ENCODE measurements around the gene CFAP157. TPM values are rescaled to one million over a fixed set of nuclear protein-coding genes. Genes with fewer than 3 reads are reported as not detected.

CFAP157 gene
- total and polyA plus RNA-seq, 2 donors (not counting 3 experiments of a cell fraction or from before 2014, with no cell fraction given): 0.03 TPM; not detected in 1

DNA sequence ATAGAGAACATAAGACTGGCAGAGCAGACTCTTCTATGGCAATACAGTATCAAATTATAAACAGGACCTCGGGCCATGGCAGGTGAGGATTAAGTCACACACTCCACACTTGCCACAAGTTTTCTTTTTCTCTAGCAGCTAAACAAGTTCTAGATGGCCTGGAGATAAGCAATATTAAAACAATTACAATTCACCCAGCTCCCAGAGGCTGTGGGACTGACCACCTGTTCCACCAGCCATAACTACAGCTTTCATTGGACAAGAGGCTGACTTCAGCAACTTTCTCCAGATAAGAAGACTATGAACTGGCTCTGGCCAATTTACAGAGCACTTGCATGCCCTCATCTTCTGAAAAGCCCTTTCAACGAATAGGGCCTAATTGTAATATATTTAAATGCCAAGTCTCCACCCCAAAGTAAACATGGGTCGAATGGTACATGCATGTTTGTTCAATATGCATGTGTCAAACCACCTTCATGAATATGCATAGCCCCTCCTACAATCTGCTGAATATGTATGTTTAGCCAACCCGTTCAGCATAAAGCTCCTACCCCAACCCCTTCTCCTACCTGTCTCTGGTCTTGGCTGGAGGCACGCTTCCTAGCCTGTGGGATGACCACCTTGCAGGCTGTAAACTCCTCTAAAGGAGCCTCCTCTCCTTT, 6.1 kb upstream of the CFAP157 start:
- Histone ChIP-seq H3K9ac (replicated peaks; ENCODE audit: extremely low read depth, insufficient read depth, low read length) (no peak overlapping the region), H3K4me2 (ENCODE audit: insufficient read depth, low read length) (no peak overlapping the region), H3K9me1 (replicated peaks; ENCODE audit: control insufficient read depth, extremely low read depth, insufficient read depth, low read length) (no peaks in the 10 kb centered on the region), H3K4me3 (replicated peaks in 1 of 3; ENCODE audit: insufficient read depth in 1 of 3, low read depth in 1 of 3, low read length in 3 of 3) (no peak overlapping the region), H3K27me3 (ENCODE audit: control insufficient read depth in 2 of 2, insufficient read depth in 2 of 2, low read length in 2 of 2) (no peaks in the 10 kb centered on the region), H3K4me1 (ENCODE audit: control insufficient read depth, extremely low read depth, insufficient read depth, low read length) (no peaks in the 10 kb centered on the region), H4K20me1 (replicated peaks; ENCODE audit: control insufficient read depth, extremely low read depth, insufficient read depth, low read length) (no peaks in the 10 kb centered on the region), H3K36me3 (ENCODE audit: control insufficient read depth in 2 of 2, extremely low read depth in 1 of 2, insufficient read depth in 2 of 2, low read length in 2 of 2) (no peaks in the 10 kb centered on the region), H3K27ac (ENCODE audit: insufficient read depth, low read depth, low read length) (no peak overlapping the region), H3K79me2 (ENCODE audit: control insufficient read depth, insufficient read depth, low read length) (no peaks in the 10 kb centered on the region), H3K9me3 (replicated peaks; ENCODE audit: control insufficient read depth, insufficient read depth, low read length) (no peaks in the 10 kb centered on the region), H2AFZ (ENCODE audit: low read depth, low read length) (no peak overlapping the region)
- CTCF ChIA-PET: interaction anchor here (1.0 kb wide), 1 partner anchor 175 kb away, joined by 3 read pairs; no protein-coding TSS in a partner anchor
- BruUV-seq (replicated peaks): no TSS peak
- dilution Hi-C loops (cut with MboI; ENCODE audit: extremely low pct_ligation_motif_present, low sequenced_read_pairs) (no loop called here), intact Hi-C loops (cut with micrococcal nuclease) (no loop called here)
- DNase-seq (ENCODE audit: low read depth, low spot score) (no peak), FAIRE-seq (no peak)
- no peak for TF ChIP-seq EZH2 (IDR thresholded peaks at IDR 0.05; ENCODE audit: borderline replicate concordance, low read depth, low read length, severe bottlenecking)
- TF ChIP-seq JUN (IDR thresholded peaks at IDR 0.05; ENCODE audit: borderline replicate concordance, insufficient read depth, insufficient read length, low read depth): no peak
- no peak for TF ChIP-seq MYC (IDR thresholded peaks at IDR 0.05; ENCODE audit: low read depth, low read length)
- no peak for TF ChIP-seq GATA2 (IDR thresholded peaks at IDR 0.05; ENCODE audit: insufficient read depth, insufficient read length, low read depth, low read length)
- TF ChIP-seq POLR2A (IDR thresholded peaks at IDR 0.05; ENCODE audit: low read depth, low read length): no peak
- POLR2A ChIA-PET: interaction anchor here (0.6 kb wide), 1 partner anchor 39 kb away, joined by 3 read pairs; no protein-coding TSS in a partner anchor

DNA sequence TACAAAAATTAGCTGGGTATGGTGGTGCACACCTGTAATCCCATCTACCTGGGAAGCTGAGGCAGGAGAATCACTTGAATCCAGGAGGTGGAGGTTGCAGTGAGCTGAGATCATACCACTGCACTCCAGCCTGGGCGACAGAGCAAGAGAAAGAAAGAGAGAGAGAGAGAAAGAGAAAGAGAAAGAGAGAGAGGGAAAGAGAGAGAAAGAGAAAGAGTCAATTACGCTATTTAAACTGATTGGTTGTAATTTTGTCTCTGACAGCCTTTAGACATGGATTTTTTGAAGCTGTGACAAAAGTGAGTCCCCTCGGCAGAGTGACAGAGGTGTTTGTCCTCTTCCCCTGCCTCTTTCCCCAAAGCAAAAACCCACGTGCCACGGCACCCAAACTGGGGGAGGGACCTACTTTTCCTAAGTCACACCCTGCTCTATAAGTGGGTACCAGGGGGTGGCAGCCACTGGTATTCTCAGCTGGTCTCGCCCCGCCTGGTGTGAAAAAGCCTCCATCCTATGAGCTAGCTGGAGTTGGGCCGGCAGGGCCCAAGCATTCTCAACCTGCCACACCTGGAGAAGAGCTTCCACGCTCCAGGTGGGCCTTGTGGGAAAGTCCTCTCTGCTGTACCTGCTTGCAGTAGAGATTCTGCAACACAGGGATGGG, 3.4 kb upstream of the CFAP157 start:
- no peak overlapping the region for H2AFZ ChIP-seq (ENCODE audit: low read depth, low read length)
- H3K4me2 ChIP-seq (ENCODE audit: insufficient read depth, low read length): no peak overlapping the region
- intact Hi-C loops (cut with micrococcal nuclease) (no loop called here), dilution Hi-C loops (cut with MboI; ENCODE audit: extremely low pct_ligation_motif_present, low sequenced_read_pairs) (no loop called here)
- ChIA-PET CTCF (interaction anchor here (0.8 to 0.9 kb wide), 2 partner anchors 12 to 31 kb away, joined by 3 read pairs; partner anchors contain the start of genes PTRH1 and TOR2A), POLR2A (no interaction called here)
- H4K20me1 ChIP-seq (replicated peaks; ENCODE audit: control insufficient read depth, extremely low read depth, insufficient read depth, low read length): no peaks in the 10 kb centered on the region
- no peaks in the 10 kb centered on the region for H3K27me3 ChIP-seq (ENCODE audit: control insufficient read depth in 2 of 2, insufficient read depth in 2 of 2, low read length in 2 of 2)
- no peak for FAIRE-seq
- H3K4me1 ChIP-seq (ENCODE audit: control insufficient read depth, extremely low read depth, insufficient read depth, low read length): no peaks in the 10 kb centered on the region
- H3K9me3 ChIP-seq (replicated peaks; ENCODE audit: control insufficient read depth, insufficient read depth, low read length): no peaks in the 10 kb centered on the region
- no peak for TF ChIP-seq GATA2 (IDR thresholded peaks at IDR 0.05; ENCODE audit: insufficient read depth, insufficient read length, low read depth, low read length)
- TF ChIP-seq, protein P1, sequence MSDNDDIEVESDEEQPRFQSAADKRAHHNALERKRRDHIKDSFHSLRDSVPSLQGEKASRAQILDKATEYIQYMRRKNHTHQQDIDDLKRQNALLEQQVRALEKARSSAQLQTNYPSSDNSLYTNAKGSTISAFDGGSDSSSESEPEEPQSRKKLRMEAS (IDR thresholded peaks at IDR 0.05; ENCODE audit: insufficient read depth, insufficient read length): no peak
- no peak for TF ChIP-seq FOS (IDR thresholded peaks at IDR 0.05; ENCODE audit: borderline replicate concordance, insufficient read depth, low read length)
- TF ChIP-seq MYC (IDR thresholded peaks at IDR 0.05; ENCODE audit: low read depth, low read length): no peak
- no peak for TF ChIP-seq EZH2 (IDR thresholded peaks at IDR 0.05; ENCODE audit: borderline replicate concordance, low read depth, low read length, severe bottlenecking)
- TF ChIP-seq POLR2AphosphoS5 (IDR thresholded peaks at IDR 0.05; ENCODE audit: insufficient read depth, low read depth, low read length): no peak
- TF ChIP-seq CTCF (IDR thresholded peaks at IDR 0.05; ENCODE audit: extremely low read depth in 1 of 2, insufficient read depth in 1 of 2, low read depth in 1 of 2, low read length in 2 of 2): no peak
- TF ChIP-seq JUN (IDR thresholded peaks at IDR 0.05; ENCODE audit: borderline replicate concordance, insufficient read depth, insufficient read length, low read depth): no peak
- no peak for TF ChIP-seq POLR2A (IDR thresholded peaks at IDR 0.05; ENCODE audit: low read depth, low read length)
- no peaks in the 10 kb centered on the region for H3K36me3 ChIP-seq (ENCODE audit: control insufficient read depth in 2 of 2, extremely low read depth in 1 of 2, insufficient read depth in 2 of 2, low read length in 2 of 2)
- no peak overlapping the region for H3K27ac ChIP-seq (ENCODE audit: insufficient read depth, low read depth, low read length)
- no peaks in the 10 kb centered on the region for H3K9me1 ChIP-seq (replicated peaks; ENCODE audit: control insufficient read depth, extremely low read depth, insufficient read depth, low read length)
- DNase-seq (ENCODE audit: low read depth, low spot score): no peak
- no peaks in the 10 kb centered on the region for H3K79me2 ChIP-seq (ENCODE audit: control insufficient read depth, insufficient read depth, low read length)
- H3K4me3 ChIP-seq (replicated peaks in 1 of 3; ENCODE audit: insufficient read depth in 1 of 3, low read depth in 1 of 3, low read length in 3 of 3): no peak overlapping the region
- BruUV-seq (replicated peaks): no TSS peak
- no peak overlapping the region for H3K9ac ChIP-seq (replicated peaks; ENCODE audit: extremely low read depth, insufficient read depth, low read length)

Measured in endothelial cell of umbilical vein (primary cell).